ENCODE measurements around the gene TTL. TPM values are rescaled to one million over a fixed set of nuclear protein-coding genes. Genes with fewer than 3 reads are reported as not detected.

The TTL gene
- total and polyA plus RNA-seq, 2 of the 13 experiments (the other 11 are each of a cell fraction or from before 2014, with no cell fraction given) = 19.0 to 59.8 TPM

- TF ChIP-seq DMAP1 (CRISPR knock-in tag; IDR thresholded peaks at IDR 0.05) (peak; percentile 32; the same call in 1 of the 2 replicates), STAG1 (CRISPR knock-in tag; IDR thresholded peaks at IDR 0.05) (0 out of 2 replicates have a peak, but pooled peaks have one; percentile 7), ZMYM4 (CRISPR knock-in tag; IDR thresholded peaks at IDR 0.05) (peak; percentile 78), KDM5B (CRISPR knock-in tag; IDR thresholded peaks at IDR 0.05; ENCODE audit: borderline replicate concordance) (peak; percentile 36; the same call in 1 of the 2 replicates), ZNF761 (CRISPR knock-in tag; conservative IDR thresholded peaks at IDR 0.05) (0 out of 2 replicates have a peak, but pooled peaks have one; percentile 38), GABPB1 (CRISPR knock-in tag; IDR thresholded peaks at IDR 0.05) (peak; percentile 52; the same call in 1 of the 2 replicates), SKI (IDR thresholded peaks at IDR 0.05; ENCODE audit: partially characterized antibody) (peak; percentile 51), MTA1 (CRISPR knock-in tag; IDR thresholded peaks at IDR 0.05; ENCODE audit: borderline replicate concordance) (peak; percentile 40; the same call in 1 of the 2 replicates), ZNF160 (CRISPR knock-in tag; IDR thresholded peaks at IDR 0.05) (0 out of 2 replicates have a peak, but pooled peaks have one; percentile 22)
- TF ChIP-seq, protein P1, sequence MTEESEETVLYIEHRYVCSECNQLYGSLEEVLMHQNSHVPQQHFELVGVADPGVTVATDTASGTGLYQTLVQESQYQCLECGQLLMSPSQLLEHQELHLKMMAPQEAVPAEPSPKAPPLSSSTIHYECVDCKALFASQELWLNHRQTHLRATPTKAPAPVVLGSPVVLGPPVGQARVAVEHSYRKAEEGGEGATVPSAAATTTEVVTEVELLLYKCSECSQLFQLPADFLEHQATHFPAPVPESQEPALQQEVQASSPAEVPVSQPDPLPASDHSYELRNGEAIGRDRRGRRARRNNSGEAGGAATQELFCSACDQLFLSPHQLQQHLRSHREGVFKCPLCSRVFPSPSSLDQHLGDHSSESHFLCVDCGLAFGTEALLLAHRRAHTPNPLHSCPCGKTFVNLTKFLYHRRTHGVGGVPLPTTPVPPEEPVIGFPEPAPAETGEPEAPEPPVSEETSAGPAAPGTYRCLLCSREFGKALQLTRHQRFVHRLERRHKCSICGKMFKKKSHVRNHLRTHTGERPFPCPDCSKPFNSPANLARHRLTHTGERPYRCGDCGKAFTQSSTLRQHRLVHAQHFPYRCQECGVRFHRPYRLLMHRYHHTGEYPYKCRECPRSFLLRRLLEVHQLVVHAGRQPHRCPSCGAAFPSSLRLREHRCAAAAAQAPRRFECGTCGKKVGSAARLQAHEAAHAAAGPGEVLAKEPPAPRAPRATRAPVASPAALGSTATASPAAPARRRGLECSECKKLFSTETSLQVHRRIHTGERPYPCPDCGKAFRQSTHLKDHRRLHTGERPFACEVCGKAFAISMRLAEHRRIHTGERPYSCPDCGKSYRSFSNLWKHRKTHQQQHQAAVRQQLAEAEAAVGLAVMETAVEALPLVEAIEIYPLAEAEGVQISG (CRISPR knock-in tag; IDR thresholded peaks at IDR 0.05) = peak; percentile 75; the same call in 1 of the 2 replicates
Measured at GRCh38 chr2:112432735-112433479, 49.0 kb upstream of the TTL start (continued).
